ENCODE data around the gene GRIFIN. TPM values are rescaled to one million over a fixed set of nuclear protein-coding genes. Genes with fewer than 3 reads are reported as not detected.

The GRIFIN gene
- total RNA-seq, 2 donors from 2014 or later, result not detected

DNA sequence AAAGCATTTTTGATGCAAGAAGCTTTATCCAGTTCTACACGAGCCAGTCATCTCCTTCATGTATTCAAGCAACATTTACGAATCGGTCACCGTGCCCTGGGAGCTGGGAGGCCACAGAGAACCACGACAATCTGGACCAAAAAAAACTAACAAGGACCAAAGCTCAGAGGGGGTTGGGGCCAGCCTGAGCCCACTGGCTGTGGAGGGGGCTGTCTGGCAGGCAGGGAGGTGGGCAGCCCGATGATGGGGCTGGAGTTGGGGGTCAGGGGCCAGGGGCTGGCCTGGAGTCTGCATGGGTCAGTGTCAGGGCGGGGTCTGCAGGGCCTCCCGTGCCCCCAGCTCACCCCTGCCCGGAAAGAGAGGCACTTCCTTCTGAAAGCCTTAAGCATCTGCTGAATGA is 12.5 kb upstream of the GRIFIN start:
- DNase-seq, result no peak
- Mint-ChIP-seq H3K4me3 (no peak overlapping the region), H3K36me3 (ENCODE audit: low read depth) (no peaks in the 10 kb centered on the region), H3K9me3 (no peaks in the 10 kb centered on the region), H3K27ac (no peak overlapping the region), H3K27me3 (ENCODE audit: insufficient read depth) (no peaks in the 10 kb centered on the region), H3K4me1 (no peaks in the 10 kb centered on the region)
- Histone ChIP-seq H3K27me3 (ENCODE audit: control insufficient read depth, insufficient read depth, low read length, poor library complexity, severe bottlenecking) (no peaks in the 10 kb centered on the region), H3K4me3 (ENCODE audit: low read length) (no peak overlapping the region), H3K36me3 (ENCODE audit: control insufficient read depth, insufficient read depth, low read length) (no peaks in the 10 kb centered on the region), H3K9me3 (ENCODE audit: control insufficient read depth, low read length) (no peaks in the 10 kb centered on the region), H3K9ac (ENCODE audit: extremely low read depth, low read length, poor library complexity, severe bottlenecking) (no peak overlapping the region), H3K27ac (ENCODE audit: low read depth, low read length) (no peak overlapping the region), H3K4me1 (ENCODE audit: control insufficient read depth, insufficient read depth, low read length) (no peaks in the 10 kb centered on the region)
- TF ChIP-seq, protein P1, sequence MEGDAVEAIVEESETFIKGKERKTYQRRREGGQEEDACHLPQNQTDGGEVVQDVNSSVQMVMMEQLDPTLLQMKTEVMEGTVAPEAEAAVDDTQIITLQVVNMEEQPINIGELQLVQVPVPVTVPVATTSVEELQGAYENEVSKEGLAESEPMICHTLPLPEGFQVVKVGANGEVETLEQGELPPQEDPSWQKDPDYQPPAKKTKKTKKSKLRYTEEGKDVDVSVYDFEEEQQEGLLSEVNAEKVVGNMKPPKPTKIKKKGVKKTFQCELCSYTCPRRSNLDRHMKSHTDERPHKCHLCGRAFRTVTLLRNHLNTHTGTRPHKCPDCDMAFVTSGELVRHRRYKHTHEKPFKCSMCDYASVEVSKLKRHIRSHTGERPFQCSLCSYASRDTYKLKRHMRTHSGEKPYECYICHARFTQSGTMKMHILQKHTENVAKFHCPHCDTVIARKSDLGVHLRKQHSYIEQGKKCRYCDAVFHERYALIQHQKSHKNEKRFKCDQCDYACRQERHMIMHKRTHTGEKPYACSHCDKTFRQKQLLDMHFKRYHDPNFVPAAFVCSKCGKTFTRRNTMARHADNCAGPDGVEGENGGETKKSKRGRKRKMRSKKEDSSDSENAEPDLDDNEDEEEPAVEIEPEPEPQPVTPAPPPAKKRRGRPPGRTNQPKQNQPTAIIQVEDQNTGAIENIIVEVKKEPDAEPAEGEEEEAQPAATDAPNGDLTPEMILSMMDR (conservative IDR thresholded peaks at IDR 0.05), result no peak
- WGBS, 2 experiments (ENCODE audit: insufficient coverage in 1 of 2, insufficient read length in 1 of 2), result 78 to 88% methylated on average over 7 to 9 of the region's 9 CpGs

- H3K9me3 ChIP-seq (ENCODE audit: control insufficient read depth, low read length), result no peaks in the 10 kb centered on the region
- Mint-ChIP-seq H3K36me3 (ENCODE audit: low read depth) (no peaks in the 10 kb centered on the region), H3K4me3 (no peak overlapping the region), H3K27ac (no peak overlapping the region), H3K9me3 (no peaks in the 10 kb centered on the region), H3K4me1 (no peaks in the 10 kb centered on the region), H3K27me3 (ENCODE audit: insufficient read depth) (no peaks in the 10 kb centered on the region)
- no peak overlapping the region for H3K9ac ChIP-seq (ENCODE audit: extremely low read depth, low read length, poor library complexity, severe bottlenecking)
- no peaks in the 10 kb centered on the region for H3K36me3 ChIP-seq (ENCODE audit: control insufficient read depth, insufficient read depth, low read length)
- TF ChIP-seq, protein P1 (conservative IDR thresholded peaks at IDR 0.05), result no peak
- 86 to 88% methylated on average over 4 to 8 of the region's 8 CpGs for WGBS, 2 experiments (ENCODE audit: insufficient coverage in 1 of 2, insufficient read length in 1 of 2)
- H3K4me3 ChIP-seq (ENCODE audit: low read length), result no peak overlapping the region
- no peak overlapping the region for H3K27ac ChIP-seq (ENCODE audit: low read depth, low read length)
- no peaks in the 10 kb centered on the region for H3K27me3 ChIP-seq (ENCODE audit: control insufficient read depth, insufficient read depth, low read length, poor library complexity, severe bottlenecking)
- no peak for DNase-seq
- H3K4me1 ChIP-seq (ENCODE audit: control insufficient read depth, insufficient read depth, low read length), result no peaks in the 10 kb centered on the region
These were observed 12.1 kb upstream of the GRIFIN start for GRCh38 chr7:2488272-2488645.

DNA sequence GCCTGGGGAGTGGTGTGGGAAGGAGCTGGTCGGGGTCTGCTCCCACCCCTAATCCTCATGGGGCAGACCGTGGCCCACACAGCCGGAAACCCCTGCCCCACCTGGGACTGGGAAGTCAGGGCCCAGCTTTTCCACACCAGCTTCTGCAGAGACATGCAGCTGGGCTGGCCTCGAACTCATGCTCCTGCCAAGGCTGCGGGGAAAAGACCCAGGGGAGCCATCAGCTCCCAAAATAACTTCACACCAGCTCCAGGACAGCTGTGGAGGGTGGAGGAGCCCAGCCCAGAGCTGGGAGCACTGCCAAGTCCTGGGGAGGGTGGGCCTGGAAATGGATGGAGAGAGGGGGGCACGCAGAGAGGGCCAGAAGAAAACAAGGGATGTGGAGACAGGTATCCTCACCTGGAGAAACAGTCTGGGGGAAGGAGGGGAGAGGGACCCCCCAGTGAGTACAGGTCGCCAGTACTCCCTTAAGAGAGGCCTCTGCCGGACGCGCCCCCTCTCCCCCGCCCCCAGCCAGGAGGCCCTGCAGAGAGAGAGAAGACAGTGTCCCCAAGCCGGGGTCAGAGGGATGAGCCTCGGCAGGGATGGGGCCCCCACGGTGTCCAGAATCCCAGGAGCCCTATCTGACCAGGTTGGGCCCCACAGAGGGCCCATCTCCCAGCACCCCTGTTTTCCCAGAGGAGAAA is 11.5 kb upstream of the GRIFIN start:
- Histone ChIP-seq H3K27me3 (ENCODE audit: control insufficient read depth, insufficient read depth, low read length, poor library complexity, severe bottlenecking) (no peaks in the 10 kb centered on the region), H3K36me3 (ENCODE audit: control insufficient read depth, insufficient read depth, low read length) (no peaks in the 10 kb centered on the region), H3K9me3 (ENCODE audit: control insufficient read depth, low read length) (peaks cover 3% of the 10 kb centered on the region), H3K27ac (ENCODE audit: low read depth, low read length) (no peak overlapping the region), H3K9ac (ENCODE audit: extremely low read depth, low read length, poor library complexity, severe bottlenecking) (no peak overlapping the region), H3K4me1 (ENCODE audit: control insufficient read depth, insufficient read depth, low read length) (no peaks in the 10 kb centered on the region), H3K4me3 (ENCODE audit: low read length) (no peak overlapping the region)
- H3K4me1 Mint-ChIP-seq, result no peaks in the 10 kb centered on the region
- no peak overlapping the region for H3K4me3 Mint-ChIP-seq
- no peak overlapping the region for H3K27ac Mint-ChIP-seq
- TF ChIP-seq, protein P1 (conservative IDR thresholded peaks at IDR 0.05), result no peak
- DNase-seq, result no peak
- no peaks in the 10 kb centered on the region for H3K36me3 Mint-ChIP-seq (ENCODE audit: low read depth)
- no peaks in the 10 kb centered on the region for H3K27me3 Mint-ChIP-seq (ENCODE audit: insufficient read depth)
- peaks cover 3% of the 10 kb centered on the region for H3K9me3 Mint-ChIP-seq
- 88 to 100% methylated on average over 1 to 14 of the region's 14 CpGs for WGBS, 2 experiments (ENCODE audit: insufficient coverage in 1 of 2, insufficient read length in 1 of 2)
